Right lobe of liver (tissue), 4 donors: ENCODE data around the gene KRTDAP.

Experiments used
- CTCF ChIP-seq, 4 donors: fragments of 200-600 bp in 3 of 4; fragments of 450-650 bp in 1 of 4; IDR thresholded peaks; one replicate each; pipeline versions ENCODE4 v1.5.1 to v1.8.0; 2016 to 2022; ENCODE audit warnings: antibody characterized with exemption in 4 of 4, mild to moderate bottlenecking in 2 of 4
- POLR2A ChIP-seq: fragments of 450-650 bp; IDR thresholded peaks from one replicate; pipeline ENCODE4 v1.6.1; 2017; ENCODE audit warnings: antibody characterized with exemption, mild to moderate bottlenecking
- donor health status: DM: no; HTN: no; CAD: no.
- donor health status: DM: no; HTN: no; CAD: no.
- donor health status: DM: no; HTN: yes; CAD: no.

- TF ChIP-seq POLR2A (no peak), CTCF (IDR thresholded peaks at IDR 0.05) (no peak)
These were observed 33.1 kb downstream of the KRTDAP start for GRCh38 chr19:35457173-35457572.
